HepG2 (cell line): ENCODE measurements around the gene RNASE11. TPM values are rescaled to one million over a fixed set of nuclear protein-coding genes. Genes with fewer than 3 reads are reported as not detected.

Experiments
- ADNP ChIP-seq: sonication (generic); formaldehyde crosslinking; IDR thresholded peaks from 2 replicates; pipeline ENCODE4 v1.4.0; 2020; ENCODE audit warnings: missing genetic modification reagents
- ASH2L ChIP-seq: fragments of 300-600, 200-600 bp; sonication (generic); IDR thresholded peaks from 2 replicates; pipeline ENCODE4 v1.7.0; 2017; ENCODE audit warnings: low read depth, mild to moderate bottlenecking, moderate library complexity, mixed read lengths, low read length; ENCODE audit not compliant: insufficient read length
- ETV6 ChIP-seq: sonication (generic); formaldehyde crosslinking; conservative IDR thresholded peaks from 2 replicates; pipeline ENCODE4 v1.4.0; 2020; ENCODE audit warnings: missing genetic modification reagents
- KDM6A ChIP-seq: IDR thresholded peaks from 2 replicates; pipeline ENCODE4 v1.6.1; 2016; ENCODE audit warnings: low read depth
- MED8 ChIP-seq: sonication (generic); formaldehyde crosslinking; IDR thresholded peaks from 2 replicates; pipeline ENCODE4 v1.8.1; 2023; ENCODE audit warnings: mild to moderate bottlenecking, missing genetic modification reagents; ENCODE audit not compliant: insufficient replicate concordance
- PAX8 ChIP-seq: sonication (generic); formaldehyde crosslinking; IDR thresholded peaks from 2 replicates; pipeline ENCODE4 v1.8.0; 2022; ENCODE audit warnings: mild to moderate bottlenecking, missing genetic modification reagents, borderline replicate concordance
- PRDM15 ChIP-seq: sonication (generic); formaldehyde crosslinking; IDR thresholded peaks from 2 replicates; pipeline ENCODE4 v1.4.0; 2020; ENCODE audit warnings: missing genetic modification reagents
- SMARCC2 ChIP-seq: fragments of 450-650 bp; IDR thresholded peaks from 2 replicates; pipeline ENCODE4 v1.6.1; 2017; ENCODE audit warnings: antibody characterized with exemption, mild to moderate bottlenecking
- SPEN ChIP-seq: sonication (generic); formaldehyde crosslinking; IDR thresholded peaks from 2 replicates; pipeline ENCODE4 v1.5.1; 2020; ENCODE audit warnings: low read depth, mild to moderate bottlenecking, missing genetic modification reagents
- ZBTB14 ChIP-seq: sonication (generic); formaldehyde crosslinking; IDR thresholded peaks from 2 replicates; pipeline ENCODE4 v1.4.0; 2020; ENCODE audit warnings: missing genetic modification reagents
- ZBTB20 ChIP-seq: sonication (generic); formaldehyde crosslinking; IDR thresholded peaks from 2 replicates; pipeline ENCODE4 v1.8.1; 2023; ENCODE audit warnings: missing genetic modification reagents, low read depth, mild to moderate bottlenecking, borderline replicate concordance
- ZBTB3 ChIP-seq: sonication (generic); formaldehyde crosslinking; IDR thresholded peaks from 2 replicates; pipeline ENCODE4 v1.4.0; 2020; ENCODE audit warnings: low read depth, mild to moderate bottlenecking, moderate library complexity, missing genetic modification reagents, borderline replicate concordance
- ZHX2 ChIP-seq, 2 experiments: sonication (generic) in 1 of 2; formaldehyde crosslinking in 1 of 2; IDR thresholded peaks; 2 replicates each; pipeline versions ENCODE4 v1.6.1 to v1.9.0; 2014 to 2022; ENCODE audit warnings: antibody characterized with exemption in 1 of 2, borderline replicate concordance in 1 of 2, inconsistent platforms in 1 of 2, low read depth in 1 of 2, missing genetic modification reagents in 1 of 2
- ZNF280D ChIP-seq: sonication (generic); formaldehyde crosslinking; IDR thresholded peaks from 2 replicates; pipeline ENCODE4 v1.5.1; 2020; ENCODE audit warnings: mild to moderate bottlenecking, missing genetic modification reagents
- ZNF496 ChIP-seq: sonication (generic); formaldehyde crosslinking; IDR thresholded peaks from 2 replicates; pipeline ENCODE4 v1.8.1; 2023; ENCODE audit warnings: mild to moderate bottlenecking, moderate library complexity, missing genetic modification reagents; ENCODE audit not compliant: insufficient replicate concordance
- polyA plus RNA-seq, 8 experiments: library from polyadenylated mRNA; depleted of rRNA in 3 of 8; stranded (reverse) in 7 of 8; unstranded in 1 of 8; fragments of >200 nt; fragmentation: Illumina TruSeq in 4 of 8; extraction: Trizol in 4 of 8; gene quantifications; 2 replicates each; pipeline versions ENCODE4 v1.2.1 to v1.2.3, GENCODE V29; 2011 to 2016; ENCODE audit warnings: low read depth in 4 of 8, missing spikeins in 1 of 8, mixed read lengths in 1 of 8; ENCODE audit not compliant: insufficient read depth in 1 of 8
- total RNA-seq, 5 experiments: library from RNA; depleted of rRNA; stranded (reverse); fragments of >200 nt; fragmentation: Illumina TruSeq; extraction: Trizol; gene quantifications; 2 replicates each; pipeline ENCODE4 v1.2.3, GENCODE V29; 2016; ENCODE audit warnings: low read depth in 1 of 5

RNASE11 gene
- total and polyA plus RNA-seq, 2 of the 13 experiments (the other 11 are each of a cell fraction or from before 2014, with no cell fraction given), result not detected

GRCh38 chr14:20622816-20623291 lies 35.1 kb upstream of the RNASE11 start (continued):
- TF ChIP-seq PAX8 (no peak), ZBTB20 (CRISPR knock-in tag) (no peak), PRDM15 (CRISPR knock-in tag) (no peak), ZNF280D (CRISPR knock-in tag) (0 out of 2 replicates have a peak, but pooled peaks have one; percentile 29), ASH2L (peak; percentile 19), ZHX2 (IDR thresholded peaks at IDR 0.05; ENCODE audit: low read depth) (no peak), ZHX2 (CRISPR knock-in tag; IDR thresholded peaks at IDR 0.05; ENCODE audit: borderline replicate concordance) (no peak), ZBTB14 (CRISPR knock-in tag) (no peak), KDM6A (0 out of 2 replicates have a peak, but pooled peaks have one; percentile 25), MED8 (no peak), SPEN (CRISPR knock-in tag) (no peak), ADNP (CRISPR knock-in tag) (no peak), ZBTB3 (no peak), ZNF496 (CRISPR knock-in tag) (no peak), ETV6 (CRISPR knock-in tag) (no peak), SMARCC2 (no peak)
